ENCODE data around the gene BTBD19. TPM values are rescaled to one million over a fixed set of nuclear protein-coding genes. Genes with fewer than 3 reads are reported as not detected.

Gene BTBD19
- polyA plus RNA-seq, 1 donor (not counting 4 experiments of a cell fraction or from before 2014, with no cell fraction given), result 2.9 TPM

GRCh38 chr1:44831516-44831915 lies 23.2 kb downstream of the BTBD19 start:
- Histone ChIP-seq H3K36me3 (ENCODE audit: control insufficient read depth in 2 of 2, extremely low read depth in 1 of 2, insufficient read depth in 2 of 2, low read length in 2 of 2) (no peaks in the 10 kb centered on the region), H3K4me2 (ENCODE audit: control insufficient read depth, extremely low read depth, insufficient read depth, low read depth, low read length) (no peak overlapping the region), H3K4me3 (ENCODE audit: control insufficient read depth in 2 of 3, extremely low read depth in 1 of 3, insufficient read depth in 2 of 3, low read depth in 1 of 3, low read length in 3 of 3) (no peak overlapping the region), H3K9me1 (ENCODE audit: control insufficient read depth, extremely low read depth, insufficient read depth, low read length) (no peaks in the 10 kb centered on the region), H2AFZ (ENCODE audit: control insufficient read depth, low read length) (no peak overlapping the region), H4K20me1 (ENCODE audit: control insufficient read depth, extremely low read depth, insufficient read depth, low read length) (no peaks in the 10 kb centered on the region), H3K79me2 (ENCODE audit: control insufficient read depth, insufficient read depth, low read length) (no peaks in the 10 kb centered on the region), H3K9ac (ENCODE audit: control insufficient read depth, extremely low read depth, insufficient read depth, low read length) (no peak overlapping the region), H3K4me1 (ENCODE audit: control insufficient read depth, extremely low read depth, insufficient read depth, low read length) (no peaks in the 10 kb centered on the region), H3K9me3 (ENCODE audit: control insufficient read depth, low read depth, low read length) (no peaks in the 10 kb centered on the region), H3K27me3 (ENCODE audit: control insufficient read depth, extremely low read depth, insufficient read depth, low read length) (peaks cover 3% of the 10 kb centered on the region), H3K27ac (ENCODE audit: control insufficient read depth, insufficient read depth, low read length) (no peak overlapping the region)
- DNase-seq (ENCODE audit: low read depth, low spot score), result no peak
- no peak for FAIRE-seq
- TF ChIP-seq EZH2 (IDR thresholded peaks at IDR 0.05; ENCODE audit: low read length), result no peak
- no peak for TF ChIP-seq CTCF (optimal IDR thresholded peaks at IDR 0.05 in 1 of 3, IDR thresholded peaks at IDR 0.05 in 1 of 3, conservative IDR thresholded peaks at IDR 0.05 in 1 of 3; ENCODE audit: extremely low read depth in 1 of 3, insufficient read depth in 2 of 3, low read length in 3 of 3)
- dilution Hi-C loops (cut with MboI; ENCODE audit: extremely low pct_ligation_motif_present, low sequenced_read_pairs), result no loop called here

DNA sequence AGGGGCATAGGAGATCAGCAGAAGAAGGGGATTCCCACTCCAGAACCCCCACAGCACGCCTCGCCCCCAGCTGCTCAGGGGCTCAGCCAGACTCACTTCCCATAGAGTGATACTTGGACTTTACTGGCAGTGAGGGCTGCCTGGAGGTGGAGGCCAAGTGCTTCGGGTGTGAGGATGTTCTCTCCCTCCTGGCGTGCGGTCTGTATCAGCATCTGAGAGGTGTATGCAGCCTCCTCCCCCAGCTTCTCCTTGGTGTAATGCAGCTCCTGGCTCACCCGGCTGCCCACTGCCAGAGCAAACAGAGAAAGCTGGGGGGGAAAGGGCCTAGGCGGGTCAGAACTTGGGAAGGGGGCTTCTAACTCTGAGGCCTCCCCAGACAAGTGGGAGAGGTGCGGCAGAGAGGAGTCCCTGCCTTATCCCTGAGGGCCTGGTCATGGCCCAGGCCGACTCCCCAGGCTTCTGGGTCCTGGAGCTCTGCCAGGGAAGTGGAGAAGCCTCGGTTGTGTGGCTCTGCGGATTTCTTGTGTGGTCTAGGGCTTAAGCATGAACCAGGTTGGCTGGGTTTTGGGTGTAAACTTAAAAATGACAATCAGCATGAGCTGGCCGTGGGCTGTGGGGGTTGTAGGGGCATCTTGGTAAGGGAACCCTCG lies 23.9 kb downstream of the BTBD19 start:
- no peaks in the 10 kb centered on the region for H3K9me1 ChIP-seq (ENCODE audit: control insufficient read depth, extremely low read depth, insufficient read depth, low read length)
- no peak for TF ChIP-seq CTCF (optimal IDR thresholded peaks at IDR 0.05 in 1 of 3, IDR thresholded peaks at IDR 0.05 in 1 of 3, conservative IDR thresholded peaks at IDR 0.05 in 1 of 3; ENCODE audit: extremely low read depth in 1 of 3, insufficient read depth in 2 of 3, low read length in 3 of 3)
- TF ChIP-seq EZH2 (IDR thresholded peaks at IDR 0.05; ENCODE audit: low read length), result no peak
- no peak overlapping the region for H3K27ac ChIP-seq (ENCODE audit: control insufficient read depth, insufficient read depth, low read length)
- no peaks in the 10 kb centered on the region for H4K20me1 ChIP-seq (ENCODE audit: control insufficient read depth, extremely low read depth, insufficient read depth, low read length)
- H3K9ac ChIP-seq (ENCODE audit: control insufficient read depth, extremely low read depth, insufficient read depth, low read length), result no peak overlapping the region
- no peaks in the 10 kb centered on the region for H3K4me1 ChIP-seq (ENCODE audit: control insufficient read depth, extremely low read depth, insufficient read depth, low read length)
- FAIRE-seq (no peak), DNase-seq (ENCODE audit: low read depth, low spot score) (no peak)
- no peak overlapping the region for H3K4me2 ChIP-seq (ENCODE audit: control insufficient read depth, extremely low read depth, insufficient read depth, low read depth, low read length)
- peaks cover 3% of the 10 kb centered on the region for H3K27me3 ChIP-seq (ENCODE audit: control insufficient read depth, extremely low read depth, insufficient read depth, low read length)
- H3K36me3 ChIP-seq (ENCODE audit: control insufficient read depth in 2 of 2, extremely low read depth in 1 of 2, insufficient read depth in 2 of 2, low read length in 2 of 2), result no peaks in the 10 kb centered on the region
- no peak overlapping the region for H2AFZ ChIP-seq (ENCODE audit: control insufficient read depth, low read length)
- H3K4me3 ChIP-seq (ENCODE audit: control insufficient read depth in 2 of 3, extremely low read depth in 1 of 3, insufficient read depth in 2 of 3, low read depth in 1 of 3, low read length in 3 of 3), result no peak overlapping the region
- no peaks in the 10 kb centered on the region for H3K79me2 ChIP-seq (ENCODE audit: control insufficient read depth, insufficient read depth, low read length)
- dilution Hi-C loops (cut with MboI; ENCODE audit: extremely low pct_ligation_motif_present, low sequenced_read_pairs), result no loop called here
- no peaks in the 10 kb centered on the region for H3K9me3 ChIP-seq (ENCODE audit: control insufficient read depth, low read depth, low read length)
